DND-41 (cell line): ENCODE measurements around the gene BLCAP.
"Not testable (repeated sequence)": the region's sequence is repeated elsewhere in the genome, so short reads cannot be mapped to it uniquely, and the experiment has no call there.

ENCODE experiments used
- ATAC-seq: fragments of 200-7000 bp; cut with Tn5 transposase; 3 replicates; pipeline ENCODE4 v1.9.1; 2021; ENCODE audit warnings: low read depth; ENCODE audit not compliant: insufficient read depth
- DNase-seq: peaks from one replicate; pipeline ENCODE4 v3.0.0-alpha.2; 2020
- H2AFZ ChIP-seq: 2 replicates; pipeline ENCODE4 v1.6.0; 2012; ENCODE audit warnings: low read depth, low read length
- H3K27ac ChIP-seq: 2 replicates; pipeline ENCODE4 v1.5.1; 2012; ENCODE audit warnings: low read length, inconsistent platforms
- H3K27me3 ChIP-seq: fragments of 200-600 bp; sonication (generic); 2 replicates; pipeline ENCODE4 v1.6.0; 2012; ENCODE audit warnings: low read length, mild to moderate bottlenecking, inconsistent platforms; ENCODE audit not compliant: insufficient read depth, poor library complexity
- H3K36me3 ChIP-seq: 2 replicates; pipeline ENCODE4 v1.5.1; 2012; ENCODE audit warnings: low read length, inconsistent platforms; ENCODE audit not compliant: insufficient read depth
- H3K4me1 ChIP-seq: 2 replicates; pipeline ENCODE4 v1.5.1; 2012; ENCODE audit warnings: mild to moderate bottlenecking, low read length; ENCODE audit not compliant: insufficient read depth
- H3K4me2 ChIP-seq: 2 replicates; pipeline ENCODE4 v1.6.0; 2012; ENCODE audit warnings: mild to moderate bottlenecking, moderate library complexity, low read length, inconsistent platforms; ENCODE audit not compliant: insufficient read depth
- H3K4me3 ChIP-seq, 2 experiments: fragments of 200-600 bp in 1 of 2; shearing (Covaris generic) in 1 of 2; 2 replicates each; pipeline ENCODE4 v1.5.1; 2012 to 2016; ENCODE audit warnings: inconsistent platforms in 2 of 2, low read length in 2 of 2, mild to moderate bottlenecking in 2 of 2, low read depth in 1 of 2, moderate library complexity in 1 of 2
- H3K79me2 ChIP-seq: 2 replicates; pipeline ENCODE4 v1.6.0; 2012; ENCODE audit warnings: low read length, inconsistent platforms; ENCODE audit not compliant: insufficient read depth
- H3K9ac ChIP-seq: 2 replicates; pipeline ENCODE4 v1.6.0; 2012; ENCODE audit warnings: low read depth, mild to moderate bottlenecking, inconsistent platforms, low read length, moderate library complexity
- H3K9me3 ChIP-seq: 2 replicates; pipeline ENCODE4 v1.5.1; 2012; ENCODE audit warnings: low read length, moderate library complexity, mild to moderate bottlenecking, inconsistent platforms; ENCODE audit not compliant: insufficient read depth, severe bottlenecking
- H4K20me1 ChIP-seq: 2 replicates; pipeline ENCODE4 v1.6.0; 2012; ENCODE audit warnings: low read length; ENCODE audit not compliant: insufficient read depth
- CTCF ChIP-seq: IDR thresholded peaks from 2 replicates; pipeline ENCODE4 v1.5.1; 2012; ENCODE audit warnings: borderline replicate concordance, low read length, moderate library complexity, mild to moderate bottlenecking; ENCODE audit not compliant: poor library complexity, severe bottlenecking; ENCODE audit errors: extremely low read depth
- EZH2 ChIP-seq: IDR thresholded peaks from 3 replicates; pipeline ENCODE4 v1.6.1; 2012; ENCODE audit warnings: borderline replicate concordance, low read depth, mild to moderate bottlenecking, moderate library complexity, low read length, inconsistent platforms; ENCODE audit not compliant: severe bottlenecking

The BLCAP gene

GRCh38 chr20:37552415-37552814, 24.7 kb upstream of the BLCAP start:
- H2AFZ ChIP-seq, result no peak overlapping the region
- no peak overlapping the region for H3K4me3 ChIP-seq
- DNase-seq, result no peak
- H4K20me1 ChIP-seq, result no peaks in the 10 kb centered on the region
- peaks cover 17% of the 10 kb centered on the region for H3K27me3 ChIP-seq
- ATAC-seq, result no peak
- H3K9ac ChIP-seq, result no peak overlapping the region
- H3K79me2 ChIP-seq, result no peaks in the 10 kb centered on the region
- H3K4me2 ChIP-seq, result no peak overlapping the region
- TF ChIP-seq EZH2 (no peak), CTCF (no peak)
- no peaks in the 10 kb centered on the region for H3K4me1 ChIP-seq
- no peaks in the 10 kb centered on the region for H3K36me3 ChIP-seq
- no peaks in the 10 kb centered on the region for H3K9me3 ChIP-seq
- no peak overlapping the region for H3K27ac ChIP-seq

GRCh38 chr20:37551660-37552059, 24.0 kb upstream of the BLCAP start:
- H3K36me3 ChIP-seq, H3K4me3 ChIP-seq, H3K4me1 ChIP-seq, DNase-seq, H3K9ac ChIP-seq, H3K27ac ChIP-seq, ATAC-seq, H3K9me3 ChIP-seq, H3K79me2 ChIP-seq, H4K20me1 ChIP-seq, H3K4me2 ChIP-seq, H2AFZ ChIP-seq: not testable (repeated sequence)
- H3K27me3 ChIP-seq, result peaks cover 17% of the 10 kb centered on the region

GRCh38 chr20:37550101-37550920, 22.6 kb upstream of the BLCAP start:
- not testable (repeated sequence) for H3K4me3 ChIP-seq, H3K4me1 ChIP-seq, H2AFZ ChIP-seq, H4K20me1 ChIP-seq, DNase-seq, H3K36me3 ChIP-seq, ATAC-seq, H3K9ac ChIP-seq, H3K27ac ChIP-seq, H3K79me2 ChIP-seq, H3K4me2 ChIP-seq, H3K9me3 ChIP-seq
- H3K27me3 ChIP-seq, result peaks cover 12% of the 10 kb centered on the region

- no peak overlapping the region for H3K4me3 ChIP-seq
- TF ChIP-seq EZH2 (no peak), CTCF (no peak)
- H4K20me1 ChIP-seq, result no peaks in the 10 kb centered on the region
- no peaks in the 10 kb centered on the region for H3K79me2 ChIP-seq
- H3K27ac ChIP-seq, result no peak overlapping the region
- H3K4me1 ChIP-seq, result no peaks in the 10 kb centered on the region
- no peak overlapping the region for H3K9ac ChIP-seq
- H3K36me3 ChIP-seq, result no peaks in the 10 kb centered on the region
- no peaks in the 10 kb centered on the region for H3K9me3 ChIP-seq
- H3K4me2 ChIP-seq, result no peak overlapping the region
- ATAC-seq (no peak), DNase-seq (no peak)
- H2AFZ ChIP-seq, result no peak overlapping the region
- peaks cover 18% of the 10 kb centered on the region for H3K27me3 ChIP-seq
Observed at GRCh38 chr20:37547912-37548311, 20.2 kb upstream of the BLCAP start.
